H1 (cell line): ENCODE measurements around the gene LMAN1. TPM values are rescaled to one million over a fixed set of nuclear protein-coding genes. Genes with fewer than 3 reads are reported as not detected.

Experiments used
- CTCF ChIA-PET: fragments of 300-600 bp; sonication (Branson Sonifier 250); formaldehyde crosslinking; loops from one replicate; lab custom pipeline; 2021; ENCODE audit not compliant: partially characterized antibody; lab: Charles Lee
- POLR2A ChIA-PET: fragments of 300-600 bp; sonication (Branson Sonifier 250); formaldehyde crosslinking; loops from one replicate; lab custom pipeline; 2021; ENCODE audit warnings: inconsistent platforms; ENCODE audit not compliant: partially characterized antibody; lab: Charles Lee
- DNase-seq, 2 experiments: peaks; one replicate each; pipeline versions ENCODE4 v3.0.0 to v3.0.0-alpha.2; 2010 to 2022; ENCODE audit warnings: low spot score in 2 of 2, low read depth in 1 of 2, mixed read lengths in 1 of 2
- FAIRE-seq: peaks from 2 replicates; lab custom pipeline; 2011; peaks lifted over from hg19 to GRCh38; lab: Jason Lieb, UNC
- H2AFZ ChIP-seq: 2 replicates; pipeline ENCODE4 v1.8.1; 2012; ENCODE audit warnings: low read length, inconsistent platforms
- H2AK5ac ChIP-seq: 2 replicates; pipeline ENCODE4 v1.6.1; 2013; ENCODE audit warnings: low read depth, low read length
- H2BK120ac ChIP-seq: replicated peaks from 2 replicates; pipeline ENCODE3; 2013; ENCODE audit warnings: low read depth, low read length, inconsistent platforms
- H2BK12ac ChIP-seq: 2 replicates; pipeline ENCODE4 v1.6.1; 2013; ENCODE audit warnings: low read depth, low read length
- H2BK15ac ChIP-seq: 2 replicates; pipeline ENCODE4 v1.6.1; 2013; ENCODE audit warnings: low read length
- H2BK20ac ChIP-seq: 2 replicates; pipeline ENCODE4 v1.6.1; 2013; ENCODE audit warnings: low read length
- H2BK5ac ChIP-seq: 2 replicates; pipeline ENCODE4 v1.6.1; 2013; ENCODE audit warnings: low read depth, low read length
- H3K14ac ChIP-seq: 2 replicates; pipeline ENCODE4 v1.6.1; 2013; ENCODE audit warnings: inconsistent platforms; ENCODE audit not compliant: insufficient read length
- H3K18ac ChIP-seq: 2 replicates; pipeline ENCODE4 v1.6.1; 2013; ENCODE audit warnings: low read length; ENCODE audit errors: extremely low read depth
- H3K23ac ChIP-seq: 2 replicates; pipeline ENCODE4 v1.6.1; 2013; ENCODE audit warnings: inconsistent platforms; ENCODE audit not compliant: insufficient read length
- H3K23me2 ChIP-seq: 2 replicates; pipeline ENCODE4 v1.6.1; 2013; ENCODE audit warnings: low read depth, low read length
- H3K27ac ChIP-seq: 2 replicates; pipeline ENCODE4 v1.6.1; 2011; ENCODE audit warnings: low read depth, low read length, inconsistent platforms
- H3K27me3 ChIP-seq, 4 experiments: replicated peaks in 1 of 4; 1 replicate in 1 of 4; 2 replicates in 3 of 4; pipeline versions ENCODE4 v1.6.1 to v1.8.1; 2011 to 2013; ENCODE audit warnings: low read length in 3 of 4, mild to moderate bottlenecking in 3 of 4, inconsistent platforms in 2 of 4, mixed read lengths in 2 of 4, moderate library complexity in 1 of 4; ENCODE audit not compliant: control insufficient read depth in 3 of 4, insufficient read depth in 3 of 4; ENCODE audit errors: extremely low read depth in 1 of 4
- H3K36me3 ChIP-seq, 4 experiments: 2 replicates each; pipeline versions ENCODE4 v1.6.1 to v1.8.1; 2011 to 2013; ENCODE audit warnings: mild to moderate bottlenecking in 4 of 4, low read length in 3 of 4, moderate library complexity in 2 of 4, control low read depth in 1 of 4, inconsistent platforms in 1 of 4; ENCODE audit not compliant: insufficient read depth in 4 of 4, control insufficient read depth in 2 of 4
- H3K4ac ChIP-seq: replicated peaks from 2 replicates; pipeline ENCODE3; 2013; ENCODE audit warnings: low read length, low read depth, mixed read lengths, inconsistent platforms; ENCODE audit not compliant: insufficient read length
- H3K4me1 ChIP-seq, 4 experiments: replicated peaks in 1 of 4; 1 replicate in 1 of 4; 2 replicates in 3 of 4; pipeline versions ENCODE4 v1.6.1 to v1.8.1; 2011 to 2013; ENCODE audit warnings: low read length in 3 of 4, inconsistent platforms in 2 of 4, mixed read lengths in 1 of 4; ENCODE audit not compliant: insufficient read depth in 4 of 4, control insufficient read depth in 3 of 4
- H3K4me2 ChIP-seq, 2 experiments: 2 replicates each; pipeline versions ENCODE4 v1.6.1 to v1.8.1; 2011 to 2013; ENCODE audit warnings: low read depth in 2 of 2, low read length in 2 of 2, control low read depth in 1 of 2, inconsistent platforms in 1 of 2, mild to moderate bottlenecking in 1 of 2; ENCODE audit not compliant: insufficient read depth in 1 of 2
- H3K4me3 ChIP-seq, 4 experiments: fragments of 200-600, 300-600 bp in 1 of 4; sonication (generic), shearing (Covaris generic), sonication (Bioruptor Twin) in 1 of 4; 2 replicates each; pipeline versions ENCODE4 v1.5.1 to v1.8.1; 2011 to 2016; ENCODE audit warnings: low read length in 4 of 4, low read depth in 3 of 4, control low read depth in 2 of 4, inconsistent platforms in 2 of 4, mild to moderate bottlenecking in 2 of 4, mixed read lengths in 1 of 4, moderate library complexity in 1 of 4; ENCODE audit not compliant: insufficient read depth in 2 of 4; ENCODE audit errors: extremely low read depth in 1 of 4
- H3K56ac ChIP-seq: replicated peaks from 2 replicates; pipeline ENCODE3; 2013; ENCODE audit warnings: low read depth, mild to moderate bottlenecking, mixed read lengths, low read length, inconsistent platforms; ENCODE audit not compliant: insufficient read length
- H3K79me1 ChIP-seq: 2 replicates; pipeline ENCODE4 v1.6.1; 2013; ENCODE audit warnings: low read depth, low read length, control low read depth
- H3K79me2 ChIP-seq, 2 experiments: 2 replicates each; pipeline versions ENCODE4 v1.6.1 to v1.8.1; 2012 to 2013; ENCODE audit warnings: low read length in 2 of 2, mild to moderate bottlenecking in 2 of 2, inconsistent platforms in 1 of 2; ENCODE audit not compliant: insufficient read depth in 2 of 2, control insufficient read depth in 1 of 2
- H3K9ac ChIP-seq, 4 experiments: replicated peaks in 1 of 4; 1 replicate in 1 of 4; 2 replicates in 3 of 4; pipeline versions ENCODE4 v1.6.1 to v1.8.1; 2011 to 2013; ENCODE audit warnings: low read depth in 3 of 4, low read length in 3 of 4, control low read depth in 2 of 4, mild to moderate bottlenecking in 2 of 4, moderate library complexity in 2 of 4, inconsistent platforms in 1 of 4; ENCODE audit errors: extremely low read depth in 1 of 4
- H3K9me3 ChIP-seq, 2 experiments: 2 replicates each; pipeline versions ENCODE4 v1.6.1 to v1.8.1; 2012 to 2013; ENCODE audit warnings: mild to moderate bottlenecking in 2 of 2, moderate library complexity in 2 of 2, control low read depth in 1 of 2, inconsistent platforms in 1 of 2, low read depth in 1 of 2, low read length in 1 of 2, mixed read lengths in 1 of 2; ENCODE audit not compliant: insufficient read depth in 2 of 2
- H4K20me1 ChIP-seq, 2 experiments: replicated peaks in 1 of 2; 2 replicates each; pipeline versions ENCODE3 to v1.8.1; 2011 to 2013; ENCODE audit warnings: inconsistent platforms in 2 of 2, low read length in 2 of 2, mild to moderate bottlenecking in 1 of 2; ENCODE audit not compliant: insufficient read depth in 2 of 2, control insufficient read depth in 1 of 2
- H4K5ac ChIP-seq: 2 replicates; pipeline ENCODE4 v1.6.1; 2013; ENCODE audit warnings: low read length, low read depth, mixed read lengths, inconsistent platforms; ENCODE audit not compliant: insufficient read length
- H4K8ac ChIP-seq: 2 replicates; pipeline ENCODE4 v1.8.0; 2013; ENCODE audit warnings: mild to moderate bottlenecking, moderate library complexity, low read length, inconsistent platforms; ENCODE audit not compliant: insufficient read depth; ENCODE audit errors: extremely low read depth
- H4K91ac ChIP-seq: replicated peaks from 2 replicates; pipeline ENCODE3; 2013; ENCODE audit warnings: low read length, mixed read lengths, inconsistent platforms; ENCODE audit not compliant: insufficient read length
- CEBPB ChIP-seq: IDR thresholded peaks from 2 replicates; pipeline ENCODE4 v1.6.1; 2012; ENCODE audit warnings: low read depth, low read length
- CREB1 ChIP-seq: IDR thresholded peaks from 2 replicates; pipeline ENCODE4 v1.6.1; 2012; ENCODE audit warnings: inconsistent platforms
- EGR1 ChIP-seq: IDR thresholded peaks from 2 replicates; pipeline ENCODE4 v1.6.1; 2011; ENCODE audit warnings: low read depth, low read length, borderline replicate concordance
- EP300 ChIP-seq, 2 experiments: IDR thresholded peaks; 1 replicate in 1 of 2; 2 replicates in 1 of 2; pipeline ENCODE4 v1.6.1; 2011 to 2012; ENCODE audit warnings: low read depth in 2 of 2, low read length in 2 of 2, mild to moderate bottlenecking in 2 of 2, borderline replicate concordance in 1 of 2, inconsistent platforms in 1 of 2, moderate library complexity in 1 of 2
- GABPA ChIP-seq: IDR thresholded peaks from 2 replicates; pipeline ENCODE4 v1.6.1; 2011; ENCODE audit warnings: mild to moderate bottlenecking, low read length, moderate library complexity, borderline replicate concordance; ENCODE audit not compliant: insufficient read depth
- JUN ChIP-seq: IDR thresholded peaks from 2 replicates; pipeline ENCODE4 v1.6.1; 2011; ENCODE audit warnings: low read depth, mild to moderate bottlenecking, improper control_type of control experiment, low read length
- KDM5A ChIP-seq: fragments of 200-600 bp; IDR thresholded peaks from 2 replicates; pipeline ENCODE4 v1.7.1; 2012; ENCODE audit warnings: mild to moderate bottlenecking, low read length, inconsistent platforms, mixed read lengths
- NANOG ChIP-seq: IDR thresholded peaks from 2 replicates; pipeline ENCODE4 v1.6.1; 2011; ENCODE audit warnings: low read length, low read depth, mild to moderate bottlenecking, inconsistent platforms; ENCODE audit not compliant: insufficient read depth, poor library complexity, severe bottlenecking
- NRF1 ChIP-seq: IDR thresholded peaks from 2 replicates; pipeline ENCODE4 v1.6.1; 2011; ENCODE audit warnings: mild to moderate bottlenecking, low read depth, low read length, improper control_type of control experiment
- POLR2AphosphoS5 ChIP-seq: IDR thresholded peaks from 2 replicates; pipeline ENCODE4 v1.6.1; 2011; ENCODE audit warnings: low read depth, low read length
- RFX5 ChIP-seq: IDR thresholded peaks from 2 replicates; pipeline ENCODE4 v1.6.1; 2011; ENCODE audit warnings: low read depth, low read length, improper control_type of control experiment, borderline replicate concordance
- SP2 ChIP-seq: IDR thresholded peaks from 2 replicates; pipeline ENCODE4 v1.6.1; 2012; ENCODE audit warnings: mild to moderate bottlenecking, low read length, inconsistent platforms
- TAF1 ChIP-seq: IDR thresholded peaks from 2 replicates; pipeline ENCODE4 v1.6.1; 2011; ENCODE audit warnings: mild to moderate bottlenecking, low read depth, low read length
- TEAD4 ChIP-seq: IDR thresholded peaks from 2 replicates; pipeline ENCODE4 v1.6.1; 2012; ENCODE audit warnings: low read depth, low read length, inconsistent platforms, mixed read lengths
- WGBS, 2 experiments: shearing (Covaris generic) in 1 of 2; methylation state at CpG; one replicate each; pipeline versions ENCODE4 v1.1.6 to v1.1.7; 2013 to 2015; ENCODE audit warnings: low lambda C conversion rate in 2 of 2, mixed read lengths in 2 of 2, inconsistent platforms in 1 of 2, low coverage in 1 of 2, missing lambda C conversion rate in 1 of 2; ENCODE audit not compliant: insufficient replicate concordance in 2 of 2, insufficient coverage in 1 of 2, insufficient read length in 1 of 2; ENCODE audit errors: extremely low coverage in 1 of 2, missing lambda C conversion rate in 1 of 2; 5-methylcytosine and 5-hydroxymethylcytosine counted together
- polyA plus RNA-seq, 7 experiments: library from polyadenylated mRNA; depleted of rRNA in 3 of 7; stranded (reverse) in 5 of 7; unstranded in 2 of 7; fragments of >200 nt in 5 of 7; fragments of 200-250 nt in 2 of 7; gene quantifications; 1 replicate in 5 of 7; 2 replicates in 1 of 7; 4 replicates in 1 of 7; pipeline versions ENCODE4 v1.2.1 to v1.2.3, GENCODE V29; 2011 to 2013; ENCODE audit warnings: missing spikeins in 2 of 7, mixed read lengths in 2 of 7
- total RNA-seq: library from RNA; stranded (reverse); fragmentation: NEBNext Ultra II Directional; extraction: Animal tissue kit (Norgen Biotek cat#: 25700); gene quantifications from 2 replicates; pipeline ENCODE4 v1.2.1, GENCODE V29; 2021
- TF ChIP-seq, protein P1 (sequence below): IDR thresholded peaks from 2 replicates; pipeline ENCODE4 v1.6.1; 2012; ENCODE audit warnings: inconsistent platforms

The LMAN1 gene
- total and polyA plus RNA-seq, 2 of the 8 experiments (the other 6 are each of a cell fraction or from before 2014, with no cell fraction given) = 20.3 to 73.6 TPM

- no peak for DNase-seq
- 80% methylated on average over 7 of the region's 7 CpGs; no CpG with 5 or more reads in 1 of the 2 experiments for WGBS, 2 experiments
- TF ChIP-seq, protein P1, sequence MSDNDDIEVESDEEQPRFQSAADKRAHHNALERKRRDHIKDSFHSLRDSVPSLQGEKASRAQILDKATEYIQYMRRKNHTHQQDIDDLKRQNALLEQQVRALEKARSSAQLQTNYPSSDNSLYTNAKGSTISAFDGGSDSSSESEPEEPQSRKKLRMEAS = no peak
- no peak for TF ChIP-seq KDM5A
- TF ChIP-seq CEBPB = no peak
- TF ChIP-seq JUN = no peak
- TF ChIP-seq NANOG = no peak
- TF ChIP-seq TEAD4 = no peak
- TF ChIP-seq EGR1 = no peak
- no peak for TF ChIP-seq SP2
- TF ChIP-seq NRF1 = no peak
- no peak for TF ChIP-seq POLR2AphosphoS5
- no peak for TF ChIP-seq CREB1
- TF ChIP-seq TAF1 = no peak
- TF ChIP-seq EP300 (IDR thresholded peaks at IDR 0.05; ENCODE audit: borderline replicate concordance in 1 of 2, low read depth in 2 of 2, low read length in 2 of 2) = no peak
- no peak for TF ChIP-seq GABPA
- no peak for TF ChIP-seq RFX5
Observed at GRCh38 chr18:59376351-59376935, 17.4 kb upstream of the LMAN1 start.

More at GRCh38 chr18:59376351-59376935, 17.4 kb upstream of the LMAN1 start:
- ChIA-PET POLR2A (no interaction called here), CTCF (interaction anchor here (0.7 to 2.1 kb wide), 5 partner anchors 9 to 447 kb away, joined by 3 to 4 read pairs (median 4); no protein-coding TSS in a partner anchor)
- Histone ChIP-seq H4K5ac (no peak overlapping the region), H3K79me1 (no peaks in the 10 kb centered on the region), H3K23ac (no peak overlapping the region), H3K79me2 (no peaks in the 10 kb centered on the region), H3K27ac (no peak overlapping the region), H3K18ac (no peak overlapping the region), H2BK120ac (no peak overlapping the region), H2BK20ac (no peak overlapping the region), H2BK12ac (no peak overlapping the region), H4K91ac (no peak overlapping the region), H3K23me2 (no peaks in the 10 kb centered on the region), H2BK15ac (no peak overlapping the region), H3K4me1 (peaks cover 0 to 3% (median 0%) of the 10 kb centered on the region in 4 experiments; a peak in 1 of 7 replicates), H4K8ac (no peak overlapping the region), H2AK5ac (no peak overlapping the region), H3K36me3 (no peaks in the 10 kb centered on the region), H3K4me2 (no peak overlapping the region), H4K20me1 (no peaks in the 10 kb centered on the region), H3K14ac (no peak overlapping the region), H3K9me3 (no peaks in the 10 kb centered on the region), H3K4ac (no peak overlapping the region), H2AFZ (no peak overlapping the region), H3K56ac (no peak overlapping the region), H3K4me3 (no peak overlapping the region), H2BK5ac (no peak overlapping the region), H3K27me3 (no peaks in the 10 kb centered on the region), H3K9ac (no peak overlapping the region)
- FAIRE-seq = no peak
